HG03103 (cell line): ENCODE results near the gene ZNF362.

Experiments used
- ATAC-seq: cut with Tn5 transposase; IDR thresholded peaks from one replicate; pipeline ENCODE4 v1.9.1; 2021; ENCODE audit warnings: low read depth; ENCODE audit not compliant: unreplicated experiment

Gene ZNF362

DNA sequence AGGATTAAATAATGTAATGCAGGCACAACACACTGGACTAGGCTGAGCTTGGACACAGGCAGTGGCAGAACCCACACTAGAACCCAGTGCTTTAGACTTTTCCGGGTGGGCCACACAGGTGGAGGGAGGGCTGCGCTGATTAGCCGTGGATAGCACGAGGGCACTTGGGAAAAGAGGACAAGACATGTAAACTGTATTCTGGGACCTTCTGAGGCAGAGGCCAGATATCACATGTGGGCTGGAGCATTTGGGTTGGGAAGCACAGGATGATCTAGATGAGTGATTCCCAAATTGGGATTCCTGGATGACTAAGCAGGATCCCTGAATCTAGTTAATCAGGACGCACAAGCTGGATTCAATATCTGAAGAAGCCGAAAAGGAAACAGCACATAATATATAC is 84.9 kb downstream of the ZNF362 start:
- ATAC-seq: no peak

- ATAC-seq: no peak
These were observed 85.9 kb downstream of the ZNF362 start for GRCh38 chr1:33342041-33342723.

DNA sequence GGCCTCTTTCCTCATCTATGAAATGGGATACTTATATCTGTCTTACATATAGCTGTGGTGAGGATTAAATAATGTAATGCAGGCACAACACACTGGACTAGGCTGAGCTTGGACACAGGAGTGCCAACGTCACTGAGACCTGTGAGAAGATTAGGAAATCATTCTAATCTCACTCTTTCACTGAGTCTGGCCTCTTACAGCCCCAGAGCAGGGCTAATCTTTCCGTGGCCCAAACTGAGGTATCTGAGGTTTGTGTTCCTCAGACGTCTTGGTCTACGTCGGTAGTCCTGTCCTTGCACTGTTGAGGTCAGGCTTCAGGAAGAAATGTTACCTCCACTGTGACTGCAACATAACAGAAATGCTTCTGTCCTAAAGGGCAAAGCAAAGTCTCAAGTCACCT is 87.2 kb downstream of the ZNF362 start:
- no peak for ATAC-seq

DNA sequence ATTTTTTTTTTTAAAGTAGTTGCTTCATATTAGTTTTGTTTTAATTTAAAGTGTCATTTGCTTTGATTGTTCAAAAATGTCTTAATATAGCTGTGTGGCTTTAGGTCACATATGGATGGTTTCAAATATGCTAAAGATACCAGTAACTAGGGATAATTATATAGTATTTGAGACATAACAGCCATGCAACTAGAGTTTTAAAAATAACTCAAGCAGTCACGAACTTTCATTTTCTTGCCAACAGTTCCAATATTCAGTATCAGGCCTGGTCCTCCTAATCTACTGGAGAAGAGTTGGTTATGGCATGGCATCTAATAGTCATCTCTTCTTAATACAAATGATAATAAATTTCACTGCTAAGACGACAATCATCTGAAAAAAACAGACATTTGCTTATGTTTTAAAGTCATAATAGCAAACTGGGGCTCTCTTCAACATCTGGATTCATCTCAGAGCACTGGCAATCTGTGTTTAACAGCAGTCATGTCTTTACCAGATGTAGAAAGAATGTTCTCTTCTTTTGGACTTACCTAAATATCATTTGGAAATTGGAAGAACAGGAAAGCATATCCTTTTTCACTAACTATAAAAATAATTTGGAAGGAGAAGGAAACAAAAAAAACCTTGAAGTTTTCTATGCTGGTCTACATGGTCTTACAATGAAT is 88.7 kb downstream of the ZNF362 start:
- no peak for ATAC-seq

DNA sequence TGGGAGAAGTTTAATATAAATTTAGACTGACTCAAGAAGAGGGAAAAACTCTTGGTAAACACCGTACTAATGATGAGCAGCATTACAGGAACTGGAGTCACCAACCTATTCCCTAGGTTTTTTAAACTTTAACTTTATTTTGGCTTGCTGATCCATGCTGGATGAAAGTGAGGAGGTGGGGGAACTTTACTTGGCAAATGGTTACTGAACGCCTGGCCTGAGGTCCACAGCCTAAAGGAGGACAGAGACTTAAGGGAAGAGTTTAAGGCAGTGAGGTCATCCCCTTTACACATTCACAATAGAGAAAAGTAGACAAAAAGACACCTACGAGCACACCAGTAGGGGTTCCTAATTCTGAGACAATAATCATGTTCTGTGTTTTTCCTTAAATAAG is 90.2 kb downstream of the ZNF362 start:
- no peak for ATAC-seq

- no peak for ATAC-seq
These were observed 90.8 kb downstream of the ZNF362 start for GRCh38 chr1:33346927-33347649.

DNA sequence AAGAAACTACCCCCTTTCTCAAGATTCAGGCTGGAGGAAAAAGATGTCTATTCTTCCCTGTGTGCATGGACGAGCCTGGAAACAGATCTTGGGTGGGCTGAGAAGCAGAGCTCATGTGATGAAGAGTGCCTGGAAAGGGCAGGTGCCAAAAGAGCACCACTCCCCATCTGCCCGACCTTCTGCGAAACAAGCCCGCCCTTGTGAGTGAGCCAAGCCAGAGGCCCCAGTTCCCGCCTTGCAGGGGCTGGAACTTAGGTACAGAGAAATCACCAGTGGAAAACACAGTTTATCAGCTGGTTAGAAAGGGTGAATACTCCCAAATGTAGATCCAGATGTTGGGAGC is 91.3 kb downstream of the ZNF362 start:
- ATAC-seq: no peak

DNA sequence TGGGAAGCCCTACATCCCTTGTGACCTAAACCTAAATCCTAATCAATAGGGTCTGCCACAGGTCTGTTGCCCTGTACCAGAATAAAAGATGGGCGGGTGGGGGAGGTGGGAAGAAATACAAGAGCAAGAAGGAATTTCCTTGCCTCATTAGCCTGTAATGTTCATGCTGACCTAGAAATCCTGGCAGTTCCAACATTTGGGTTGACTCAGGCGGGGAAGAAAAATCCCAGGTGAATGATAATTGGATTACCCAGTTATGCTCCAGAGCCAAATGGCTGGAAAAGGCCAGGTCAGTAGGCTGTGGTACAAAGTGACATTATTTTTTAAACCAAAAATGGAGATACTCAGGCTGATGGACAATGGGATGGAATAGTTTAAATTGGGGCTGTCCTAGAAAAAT is 91.9 kb downstream of the ZNF362 start:
- ATAC-seq: no peak

DNA sequence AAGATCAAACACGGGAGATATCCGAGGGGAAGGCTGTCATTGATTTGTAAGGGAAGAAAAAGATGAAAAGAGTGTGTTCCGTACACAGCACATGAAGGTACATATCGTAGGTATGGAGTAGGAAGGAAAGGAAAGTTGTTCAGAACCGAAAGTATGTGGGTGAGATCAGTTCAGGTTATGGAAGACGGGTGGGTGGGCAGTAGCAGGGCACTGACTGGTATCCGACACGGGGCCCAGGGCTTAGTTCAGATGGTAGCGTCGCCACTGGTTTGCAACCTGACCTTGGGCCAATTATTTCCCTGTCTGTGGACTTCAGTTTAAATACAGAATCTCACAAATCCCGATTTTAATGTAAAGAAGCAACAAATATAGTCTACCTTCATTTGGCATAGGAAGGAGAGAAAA is 92.4 kb downstream of the ZNF362 start:
- ATAC-seq: no peak

DNA sequence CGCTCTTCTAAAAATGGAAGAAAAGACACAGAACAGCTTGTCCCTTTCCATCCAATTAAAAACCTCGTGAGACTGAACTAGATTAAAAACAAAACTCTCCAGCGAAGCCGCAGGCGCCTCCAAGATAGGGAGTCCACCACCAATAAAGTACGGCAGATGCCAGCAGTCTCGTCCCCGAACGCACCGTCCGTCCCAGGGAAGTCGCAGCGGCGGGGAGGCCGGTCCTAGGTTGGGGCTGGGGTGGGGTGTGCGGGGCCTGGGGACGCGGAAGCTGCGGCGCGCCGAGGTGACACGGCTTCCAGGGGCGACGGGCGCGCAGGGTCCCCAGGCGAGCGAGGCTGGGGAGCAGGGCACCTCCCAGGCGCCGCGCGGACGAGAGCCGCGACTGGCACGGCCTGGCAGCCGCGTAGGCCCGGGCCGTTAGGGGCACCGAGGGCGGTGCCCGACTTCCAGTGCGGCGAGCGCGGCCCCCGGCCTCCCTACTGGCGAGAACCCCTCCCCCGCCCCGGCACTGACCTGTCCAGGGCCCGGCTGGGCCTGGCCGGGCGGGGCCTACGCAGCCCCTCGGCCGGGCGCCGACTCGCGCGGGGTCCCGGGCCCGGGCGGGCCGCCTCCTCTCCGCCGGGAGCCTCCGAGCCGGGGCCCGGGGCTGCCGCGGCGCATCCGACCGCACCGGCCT is 92.9 kb downstream of the ZNF362 start:
- ATAC-seq: peak; percentile 34

GRCh38 chr1:33349778-33350610 is 93.7 kb downstream of the ZNF362 start:
- peak; percentile 71 for ATAC-seq
